PC-3 (cell line): ENCODE data around the gene RLN1. TPM values are rescaled to one million over a fixed set of nuclear protein-coding genes. Genes with fewer than 3 reads are reported as not detected.
"Not testable (repeated sequence)": the region's sequence is repeated elsewhere in the genome, so short reads cannot be mapped to it uniquely, and the experiment has no call there.

Experiments
- ATAC-seq: fragments of 200-7000 bp; cut with Tn5 transposase; 2 replicates; pipeline ENCODE4 v1.9.1; 2020; ENCODE audit warnings: mild to moderate bottlenecking, moderate library complexity
- BruUV-seq: library from RNA; stranded (reverse); fragments of 400-500 nt; replicated peaks from 2 replicates; lab custom pipeline; 2021; lab: Mats Ljungman, UMichigan
- CTCF ChIA-PET: fragments of 300-600 bp; sonication (Branson Sonifier 250); formaldehyde crosslinking; loops from one replicate; lab custom pipeline; 2022; ENCODE audit warnings: antibody characterized with exemption; lab: Charles Lee
- POLR2A ChIA-PET: fragments of 300-600 bp; sonication (Branson Sonifier 250); formaldehyde crosslinking; loops from one replicate; lab custom pipeline; 2022; ENCODE audit warnings: antibody characterized with exemption; ENCODE audit not compliant: unreplicated experiment; lab: Charles Lee
- DNase-seq: peaks from one replicate; pipeline ENCODE4 v3.0.0-alpha.2; 2015
- H2AFZ ChIP-seq: fragments of 300-600 bp; sonication (generic); 2 replicates; pipeline ENCODE4 v1.6.0; 2016; ENCODE audit warnings: antibody characterized with exemption, low read length
- H3F3A ChIP-seq: fragments of 300-600 bp; sonication (generic); one replicate; pipeline ENCODE4 v1.6.0; 2017; ENCODE audit warnings: antibody characterized with exemption, low read length, control low read depth, mild to moderate bottlenecking; ENCODE audit not compliant: unreplicated experiment
- H3K27ac ChIP-seq: fragments of 300-600 bp; sonication (generic); 2 replicates; pipeline ENCODE4 v1.5.1; 2016; ENCODE audit warnings: mild to moderate bottlenecking, low read length
- H3K27me3 ChIP-seq: fragments of 300-600 bp; sonication (generic); 2 replicates; pipeline ENCODE4 v1.6.1; 2016; ENCODE audit warnings: low read length, mixed read lengths
- H3K36me3 ChIP-seq: fragments of 300-600 bp; sonication (generic); 2 replicates; pipeline ENCODE4 v1.6.1; 2016; ENCODE audit warnings: low read depth, mixed run types, low read length, mixed read lengths
- H3K4me1 ChIP-seq: fragments of 300-600 bp; sonication (generic); 2 replicates; pipeline ENCODE4 v1.5.1; 2016; ENCODE audit warnings: low read length; ENCODE audit not compliant: insufficient read depth
- H3K4me2 ChIP-seq: fragments of 300-600 bp; sonication (generic); 2 replicates; pipeline ENCODE4 v1.6.0; 2016; ENCODE audit warnings: low read length
- H3K4me3 ChIP-seq: fragments of 300-600 bp; sonication (generic); 2 replicates; pipeline ENCODE4 v1.5.1; 2016; ENCODE audit warnings: mild to moderate bottlenecking, low read length, mixed read lengths
- H3K79me2 ChIP-seq: fragments of 300-600 bp; sonication (generic); 2 replicates; pipeline ENCODE4 v1.6.1; 2017; ENCODE audit warnings: low read length, mixed read lengths
- H3K9ac ChIP-seq: fragments of 300-600 bp; sonication (generic); 2 replicates; pipeline ENCODE4 v1.6.0; 2016; ENCODE audit warnings: mild to moderate bottlenecking, low read length
- H3K9me2 ChIP-seq: fragments of 300-600 bp; sonication (generic); replicated peaks from 2 replicates; pipeline ENCODE4 v1.6.1; 2016; ENCODE audit warnings: mixed run types, low read length, mixed read lengths
- H3K9me3 ChIP-seq: fragments of 300-600 bp; sonication (generic); 2 replicates; pipeline ENCODE4 v1.6.1; 2016; ENCODE audit warnings: low read length, mixed read lengths
- H4K20me1 ChIP-seq: fragments of 300-600 bp; sonication (generic); 2 replicates; pipeline ENCODE4 v1.6.1; 2016; ENCODE audit warnings: low read length, mixed read lengths
- CTCF ChIP-seq: fragments of 300-600 bp; sonication (generic); conservative IDR thresholded peaks from 2 replicates; pipeline ENCODE4 v1.5.1; 2017; ENCODE audit warnings: antibody characterized with exemption, low read depth, mild to moderate bottlenecking, low read length
- EZH2 ChIP-seq: fragments of 300-600 bp; sonication (generic); IDR thresholded peaks from one replicate; pipeline ENCODE4 v1.6.1; 2017; ENCODE audit warnings: antibody characterized with exemption, mild to moderate bottlenecking, low read length; ENCODE audit not compliant: unreplicated experiment
- EZH2phosphoT487 ChIP-seq: fragments of 300-600 bp; sonication (generic); IDR thresholded peaks from 2 replicates; pipeline ENCODE4 v1.6.1; 2018; ENCODE audit warnings: mild to moderate bottlenecking, antibody characterized with exemption, low read length, borderline replicate concordance
- intact Hi-C: fragments of 100-400 bp; cut with micrococcal nuclease; formaldehyde crosslinking; loops from 2 replicates; pipeline ENCODE4 v1.9.0; 2023
- total RNA-seq: library from RNA; depleted of rRNA; stranded (reverse); fragments of >200 nt; gene quantifications from 2 replicates; pipeline ENCODE4 v1.2.3, GENCODE V29; 2014

The RLN1 gene
- total RNA-seq, 1 experiment from 2014 or later, result not detected

DNA sequence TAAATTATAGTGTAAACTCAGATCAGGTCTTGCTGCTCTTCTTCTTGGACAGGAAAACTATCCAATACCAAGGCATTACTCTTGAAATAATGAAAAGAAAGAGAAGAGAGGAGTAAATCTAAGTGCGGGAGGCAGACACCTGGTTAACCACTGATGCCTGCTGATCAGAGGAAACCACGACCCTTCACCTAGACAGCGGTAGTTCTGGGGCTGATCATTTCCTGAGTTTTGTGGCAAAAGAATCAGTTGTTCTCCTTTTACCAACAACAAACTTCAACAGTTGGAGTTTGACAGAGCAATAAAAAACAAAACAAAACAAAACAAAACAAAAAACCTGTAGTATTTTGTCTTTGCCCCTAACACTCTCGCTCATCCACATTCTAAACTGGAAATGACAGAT, 3.0 kb downstream of the RLN1 start:
- H3F3A ChIP-seq, result no peaks in the 10 kb centered on the region
- H4K20me1 ChIP-seq, result no peaks in the 10 kb centered on the region
- H3K9me2 ChIP-seq, result no peaks in the 10 kb centered on the region
- H3K36me3 ChIP-seq, result no peaks in the 10 kb centered on the region
- no peaks in the 10 kb centered on the region for H3K79me2 ChIP-seq
- BruUV-seq, result no TSS peak
- H3K4me3 ChIP-seq, result no peak overlapping the region
- intact Hi-C loops, result no loop called here
- no peak for DNase-seq
- H3K4me1 ChIP-seq, result no peaks in the 10 kb centered on the region
- CTCF ChIA-PET, result no interaction called here
- H3K27me3 ChIP-seq, result no peaks in the 10 kb centered on the region
- no peak for ATAC-seq
- no peak overlapping the region for H3K27ac ChIP-seq
- H3K9me3 ChIP-seq, result no peaks in the 10 kb centered on the region
- POLR2A ChIA-PET, result no interaction called here
- no peak for TF ChIP-seq EZH2
- no peak for TF ChIP-seq EZH2phosphoT487
- no peak for TF ChIP-seq CTCF
- no peak overlapping the region for H2AFZ ChIP-seq
- H3K4me2 ChIP-seq, result no peak overlapping the region
- H3K9ac ChIP-seq, result no peak overlapping the region

GRCh38 chr9:5331276-5331675, 8.4 kb downstream of the RLN1 start:
- H3K27me3 ChIP-seq, intact Hi-C loops, DNase-seq, ATAC-seq, H3K4me2 ChIP-seq, BruUV-seq, H3K36me3 ChIP-seq, H3K9ac ChIP-seq, H3K9me2 ChIP-seq, POLR2A ChIA-PET, CTCF ChIA-PET, H3K4me1 ChIP-seq, H3K4me3 ChIP-seq, H3K79me2 ChIP-seq, H4K20me1 ChIP-seq, H3F3A ChIP-seq, H3K27ac ChIP-seq, H3K9me3 ChIP-seq, H2AFZ ChIP-seq: not testable (repeated sequence)

DNA sequence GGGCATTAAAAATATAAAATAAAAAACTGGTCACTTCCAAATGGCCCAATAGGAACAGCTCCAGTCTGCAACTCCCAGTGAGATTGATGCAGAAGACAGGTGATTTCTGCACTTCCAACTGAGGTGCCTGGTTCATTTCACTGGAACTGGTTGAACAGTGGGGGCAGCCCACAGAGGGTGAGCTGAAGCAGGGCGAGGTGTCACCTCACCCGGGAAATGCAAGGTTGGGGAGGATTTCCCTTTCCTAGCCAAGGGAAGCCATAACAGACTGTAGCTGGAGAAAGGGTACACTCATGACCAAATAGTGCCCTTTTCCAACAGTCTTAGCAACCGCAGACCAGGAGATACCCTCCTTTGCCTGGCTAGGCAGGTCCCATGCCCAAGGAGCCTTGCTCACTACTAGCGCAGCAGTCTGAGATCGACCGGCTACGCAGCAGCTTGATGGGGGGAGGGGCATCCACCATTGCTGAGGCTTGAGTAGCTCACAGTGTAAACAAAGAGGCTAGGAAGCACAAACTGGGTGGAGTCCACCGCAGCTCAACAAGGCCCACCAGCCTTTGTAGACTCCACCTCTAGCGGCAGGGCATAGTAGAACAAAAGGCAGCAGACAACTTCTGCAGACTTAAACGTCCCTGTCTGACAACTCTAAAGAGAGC, 12.7 kb downstream of the RLN1 start:
- no TSS peak for BruUV-seq
- CTCF ChIA-PET, result no interaction called here

More for the DNA sequence above, 12.7 kb downstream of the RLN1 start:
- H3K9ac ChIP-seq, result no peak overlapping the region
- ATAC-seq (no peak), DNase-seq (no peak)
- TF ChIP-seq EZH2 (no peak), CTCF (no peak), EZH2phosphoT487 (no peak)
- no peak overlapping the region for H3K4me3 ChIP-seq
- no peaks in the 10 kb centered on the region for H3F3A ChIP-seq
- intact Hi-C loops, result no loop called here
- H3K9me2 ChIP-seq, result no peaks in the 10 kb centered on the region
- H3K27ac ChIP-seq, result no peak overlapping the region
- H2AFZ ChIP-seq, result no peak overlapping the region
- no peaks in the 10 kb centered on the region for H3K9me3 ChIP-seq
- POLR2A ChIA-PET, result no interaction called here
- H3K4me1 ChIP-seq, result no peaks in the 10 kb centered on the region
- H4K20me1 ChIP-seq, result no peaks in the 10 kb centered on the region
- H3K36me3 ChIP-seq, result no peaks in the 10 kb centered on the region
- no peak overlapping the region for H3K4me2 ChIP-seq
- no peaks in the 10 kb centered on the region for H3K27me3 ChIP-seq
- no peaks in the 10 kb centered on the region for H3K79me2 ChIP-seq
